DND-41 (cell line): ENCODE results near the gene NRXN3.

Experiments used
- ATAC-seq: fragments of 200-7000 bp; cut with Tn5 transposase; 3 replicates; pipeline ENCODE4 v1.9.1; 2021; ENCODE audit warnings: low read depth; ENCODE audit not compliant: insufficient read depth
- DNase-seq: peaks from one replicate; pipeline ENCODE4 v3.0.0-alpha.2; 2020
- H2AFZ ChIP-seq: 2 replicates; pipeline ENCODE4 v1.6.0; 2012; ENCODE audit warnings: low read depth, low read length
- H3K27ac ChIP-seq: 2 replicates; pipeline ENCODE4 v1.5.1; 2012; ENCODE audit warnings: low read length, inconsistent platforms
- H3K27me3 ChIP-seq: fragments of 200-600 bp; sonication (generic); 2 replicates; pipeline ENCODE4 v1.6.0; 2012; ENCODE audit warnings: low read length, mild to moderate bottlenecking, inconsistent platforms; ENCODE audit not compliant: insufficient read depth, poor library complexity
- H3K36me3 ChIP-seq: 2 replicates; pipeline ENCODE4 v1.5.1; 2012; ENCODE audit warnings: low read length, inconsistent platforms; ENCODE audit not compliant: insufficient read depth
- H3K4me1 ChIP-seq: 2 replicates; pipeline ENCODE4 v1.5.1; 2012; ENCODE audit warnings: mild to moderate bottlenecking, low read length; ENCODE audit not compliant: insufficient read depth
- H3K4me2 ChIP-seq: 2 replicates; pipeline ENCODE4 v1.6.0; 2012; ENCODE audit warnings: mild to moderate bottlenecking, moderate library complexity, low read length, inconsistent platforms; ENCODE audit not compliant: insufficient read depth
- H3K4me3 ChIP-seq, 2 experiments: fragments of 200-600 bp in 1 of 2; shearing (Covaris generic) in 1 of 2; 2 replicates each; pipeline ENCODE4 v1.5.1; 2012 to 2016; ENCODE audit warnings: inconsistent platforms in 2 of 2, low read length in 2 of 2, mild to moderate bottlenecking in 2 of 2, low read depth in 1 of 2, moderate library complexity in 1 of 2
- H3K79me2 ChIP-seq: 2 replicates; pipeline ENCODE4 v1.6.0; 2012; ENCODE audit warnings: low read length, inconsistent platforms; ENCODE audit not compliant: insufficient read depth
- H3K9ac ChIP-seq: 2 replicates; pipeline ENCODE4 v1.6.0; 2012; ENCODE audit warnings: low read depth, mild to moderate bottlenecking, inconsistent platforms, low read length, moderate library complexity
- H3K9me3 ChIP-seq: 2 replicates; pipeline ENCODE4 v1.5.1; 2012; ENCODE audit warnings: low read length, moderate library complexity, mild to moderate bottlenecking, inconsistent platforms; ENCODE audit not compliant: insufficient read depth, severe bottlenecking
- H4K20me1 ChIP-seq: 2 replicates; pipeline ENCODE4 v1.6.0; 2012; ENCODE audit warnings: low read length; ENCODE audit not compliant: insufficient read depth
- CTCF ChIP-seq: IDR thresholded peaks from 2 replicates; pipeline ENCODE4 v1.5.1; 2012; ENCODE audit warnings: borderline replicate concordance, low read length, moderate library complexity, mild to moderate bottlenecking; ENCODE audit not compliant: poor library complexity, severe bottlenecking; ENCODE audit errors: extremely low read depth
- EZH2 ChIP-seq: IDR thresholded peaks from 3 replicates; pipeline ENCODE4 v1.6.1; 2012; ENCODE audit warnings: borderline replicate concordance, low read depth, mild to moderate bottlenecking, moderate library complexity, low read length, inconsistent platforms; ENCODE audit not compliant: severe bottlenecking

Gene NRXN3

GRCh38 chr14:79162833-79163232 is 992.7 kb downstream of the NRXN3 start:
- Histone ChIP-seq H3K4me2 (no peak overlapping the region), H3K4me3 (no peak overlapping the region), H4K20me1 (no peaks in the 10 kb centered on the region), H3K27ac (no peak overlapping the region), H3K4me1 (no peaks in the 10 kb centered on the region), H3K9me3 (no peaks in the 10 kb centered on the region), H3K79me2 (no peaks in the 10 kb centered on the region), H2AFZ (no peak overlapping the region), H3K36me3 (no peaks in the 10 kb centered on the region), H3K27me3 (no peaks in the 10 kb centered on the region), H3K9ac (no peak overlapping the region)
- no peak for DNase-seq
- ATAC-seq, result no peak
- TF ChIP-seq CTCF (no peak), EZH2 (no peak)

GRCh38 chr14:79165471-79166090 is 995.4 kb downstream of the NRXN3 start:
- TF ChIP-seq CTCF (no peak), EZH2 (no peak)
- H3K4me3 ChIP-seq, result no peak overlapping the region
- no peak overlapping the region for H3K27ac ChIP-seq
- no peak overlapping the region for H2AFZ ChIP-seq
- no peaks in the 10 kb centered on the region for H3K36me3 ChIP-seq
- DNase-seq, result no peak
- no peak overlapping the region for H3K9ac ChIP-seq
- no peaks in the 10 kb centered on the region for H3K4me1 ChIP-seq
- ATAC-seq, result no peak
- no peaks in the 10 kb centered on the region for H3K27me3 ChIP-seq
- H3K79me2 ChIP-seq, result no peaks in the 10 kb centered on the region
- H3K4me2 ChIP-seq, result no peak overlapping the region
- no peaks in the 10 kb centered on the region for H3K9me3 ChIP-seq
- H4K20me1 ChIP-seq, result no peaks in the 10 kb centered on the region

- H3K27me3 ChIP-seq, result no peaks in the 10 kb centered on the region
- no peaks in the 10 kb centered on the region for H4K20me1 ChIP-seq
- no peak overlapping the region for H3K4me3 ChIP-seq
- no peak for TF ChIP-seq CTCF
- TF ChIP-seq EZH2, result no peak
- no peaks in the 10 kb centered on the region for H3K4me1 ChIP-seq
- no peak overlapping the region for H3K4me2 ChIP-seq
- H2AFZ ChIP-seq, result no peak overlapping the region
- no peak for ATAC-seq
- no peaks in the 10 kb centered on the region for H3K36me3 ChIP-seq
- no peak for DNase-seq
- no peak overlapping the region for H3K9ac ChIP-seq
- no peaks in the 10 kb centered on the region for H3K9me3 ChIP-seq
- H3K27ac ChIP-seq, result no peak overlapping the region
- no peaks in the 10 kb centered on the region for H3K79me2 ChIP-seq
Measured at GRCh38 chr14:79166171-79166570, 996.0 kb downstream of the NRXN3 start.
